Measurements from ENCODE around the gene ZSWIM5.
"Not testable (repeated sequence)": the region's sequence is repeated elsewhere in the genome, so short reads cannot be mapped to it uniquely, and the experiment has no call there.

Gene ZSWIM5

DNA sequence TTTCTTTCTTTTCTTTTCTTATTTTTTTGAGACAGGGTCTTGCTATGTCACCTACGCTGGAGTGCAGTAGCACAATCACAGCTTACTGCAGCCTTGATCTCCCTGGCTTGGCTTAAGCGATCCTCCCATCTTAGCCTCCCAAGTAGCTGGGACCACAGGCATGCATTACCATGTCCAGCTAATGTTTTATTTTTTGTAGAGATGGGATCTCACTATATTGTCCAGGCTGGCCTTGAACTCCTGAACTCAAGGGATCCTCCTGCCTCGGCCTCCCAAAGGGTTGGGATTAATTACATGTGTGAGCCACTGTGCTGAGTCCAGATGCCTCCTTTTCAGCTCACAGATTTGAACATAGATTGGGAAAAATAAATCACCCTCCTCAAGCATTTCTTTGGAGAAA lies 98.6 kb downstream of the ZSWIM5 start:
- DNase-seq (ENCODE audit: extremely low read depth, low read depth) = no peak
- TF ChIP-seq, protein P1, sequence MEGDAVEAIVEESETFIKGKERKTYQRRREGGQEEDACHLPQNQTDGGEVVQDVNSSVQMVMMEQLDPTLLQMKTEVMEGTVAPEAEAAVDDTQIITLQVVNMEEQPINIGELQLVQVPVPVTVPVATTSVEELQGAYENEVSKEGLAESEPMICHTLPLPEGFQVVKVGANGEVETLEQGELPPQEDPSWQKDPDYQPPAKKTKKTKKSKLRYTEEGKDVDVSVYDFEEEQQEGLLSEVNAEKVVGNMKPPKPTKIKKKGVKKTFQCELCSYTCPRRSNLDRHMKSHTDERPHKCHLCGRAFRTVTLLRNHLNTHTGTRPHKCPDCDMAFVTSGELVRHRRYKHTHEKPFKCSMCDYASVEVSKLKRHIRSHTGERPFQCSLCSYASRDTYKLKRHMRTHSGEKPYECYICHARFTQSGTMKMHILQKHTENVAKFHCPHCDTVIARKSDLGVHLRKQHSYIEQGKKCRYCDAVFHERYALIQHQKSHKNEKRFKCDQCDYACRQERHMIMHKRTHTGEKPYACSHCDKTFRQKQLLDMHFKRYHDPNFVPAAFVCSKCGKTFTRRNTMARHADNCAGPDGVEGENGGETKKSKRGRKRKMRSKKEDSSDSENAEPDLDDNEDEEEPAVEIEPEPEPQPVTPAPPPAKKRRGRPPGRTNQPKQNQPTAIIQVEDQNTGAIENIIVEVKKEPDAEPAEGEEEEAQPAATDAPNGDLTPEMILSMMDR (IDR thresholded peaks at IDR 0.05; ENCODE audit: low read depth, low read length) = no peak

DNA sequence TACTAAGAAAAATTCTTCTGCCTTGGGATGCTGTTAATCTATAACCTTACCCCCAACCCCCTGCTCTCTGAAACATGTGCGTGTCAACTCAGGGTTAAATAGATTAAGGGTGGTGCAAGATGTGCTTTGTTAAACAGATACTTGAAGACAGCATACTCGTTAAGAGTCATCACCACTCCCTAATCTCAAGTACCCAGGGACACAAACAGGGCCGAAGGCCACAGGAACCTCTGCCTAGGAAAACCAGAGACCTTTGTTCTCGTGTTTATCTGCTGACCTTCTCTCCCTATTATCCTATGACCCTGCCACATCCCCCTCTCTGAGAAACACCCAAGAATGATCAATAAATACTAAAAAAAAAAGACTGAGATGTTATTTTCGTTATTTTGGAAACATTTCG lies 99.5 kb downstream of the ZSWIM5 start:
- not testable (repeated sequence) for DNase-seq (ENCODE audit: extremely low read depth, low read depth)

DNA sequence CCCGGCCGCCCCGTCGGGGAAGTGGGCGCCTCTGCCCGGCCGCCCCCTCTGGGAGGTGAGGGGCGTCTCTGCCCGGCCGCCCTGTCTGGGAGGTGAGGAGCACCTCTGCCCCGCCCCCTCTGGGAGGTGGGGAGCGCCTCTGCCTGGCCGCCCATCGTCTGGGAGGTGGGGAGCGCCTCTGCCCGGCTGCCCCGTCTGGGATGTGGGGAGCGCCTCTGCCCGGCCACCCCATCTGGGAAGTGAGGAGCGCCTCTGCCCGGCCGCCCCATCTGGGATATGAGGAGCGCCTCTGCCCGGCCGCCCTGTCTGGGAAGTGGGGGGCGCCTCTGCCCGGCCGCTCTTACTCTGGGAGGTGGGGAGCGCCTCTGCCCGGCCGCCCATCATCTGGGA lies 100.3 kb downstream of the ZSWIM5 start:
- not testable (repeated sequence) for DNase-seq (ENCODE audit: extremely low read depth, low read depth)

DNA sequence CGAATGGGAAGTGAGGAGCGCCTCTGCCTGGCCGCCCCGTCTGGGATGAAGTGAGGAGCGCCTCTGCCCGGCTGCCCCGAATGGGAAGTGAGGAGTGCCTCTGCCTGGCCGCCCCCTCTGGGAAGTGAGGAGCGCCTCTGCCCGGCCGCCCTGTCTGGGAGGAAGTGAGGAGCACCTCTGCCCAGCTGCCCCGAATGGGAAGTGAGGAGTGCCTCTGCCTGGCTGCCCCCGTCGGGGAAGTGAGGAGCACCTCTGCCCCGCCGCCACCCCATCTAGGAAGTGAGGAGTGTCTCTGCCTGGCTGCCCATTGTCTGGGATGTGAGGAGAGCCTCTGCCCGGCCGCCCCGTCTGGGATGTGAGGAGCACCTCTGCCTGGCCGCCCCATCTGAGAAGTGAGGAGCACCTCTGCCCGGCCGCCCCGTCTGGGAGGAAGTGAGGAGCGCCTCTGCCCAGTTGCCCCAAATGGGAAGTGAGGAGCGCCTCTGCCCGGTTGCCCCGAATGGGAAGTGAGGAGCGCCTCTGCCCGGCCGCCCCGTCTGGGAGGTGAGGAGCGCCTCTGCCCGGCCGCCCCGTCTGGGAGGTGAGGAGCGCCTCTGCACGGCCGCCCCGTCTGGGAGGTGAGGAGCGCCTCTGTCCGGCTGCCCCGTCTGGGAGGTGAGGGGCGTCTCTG lies 100.8 kb downstream of the ZSWIM5 start:
- DNase-seq (ENCODE audit: extremely low read depth, low read depth) = not testable (repeated sequence)

DNA sequence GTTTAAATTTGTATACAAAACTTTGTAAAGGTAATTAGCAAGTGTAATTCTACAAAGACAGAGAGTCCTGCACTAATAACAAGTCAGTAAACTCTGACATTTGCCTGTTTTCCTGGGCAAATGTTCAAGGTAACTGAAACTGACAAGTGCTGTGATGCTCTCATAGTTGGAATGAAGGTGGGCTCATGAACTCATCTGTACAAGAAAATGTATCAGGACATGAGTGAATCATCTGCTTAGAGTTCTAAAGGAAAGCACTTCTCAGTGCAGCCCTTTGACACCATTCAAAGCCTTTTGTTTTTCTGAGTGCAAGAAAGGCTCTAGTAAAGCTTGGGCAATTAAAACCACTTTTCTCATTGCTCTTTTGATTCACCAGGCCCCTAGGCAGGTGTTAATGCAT lies 102.9 kb downstream of the ZSWIM5 start:
- DNase-seq (ENCODE audit: extremely low read depth, low read depth) = no peak
- TF ChIP-seq, protein P1 (IDR thresholded peaks at IDR 0.05; ENCODE audit: low read depth, low read length) = no peak

DNA sequence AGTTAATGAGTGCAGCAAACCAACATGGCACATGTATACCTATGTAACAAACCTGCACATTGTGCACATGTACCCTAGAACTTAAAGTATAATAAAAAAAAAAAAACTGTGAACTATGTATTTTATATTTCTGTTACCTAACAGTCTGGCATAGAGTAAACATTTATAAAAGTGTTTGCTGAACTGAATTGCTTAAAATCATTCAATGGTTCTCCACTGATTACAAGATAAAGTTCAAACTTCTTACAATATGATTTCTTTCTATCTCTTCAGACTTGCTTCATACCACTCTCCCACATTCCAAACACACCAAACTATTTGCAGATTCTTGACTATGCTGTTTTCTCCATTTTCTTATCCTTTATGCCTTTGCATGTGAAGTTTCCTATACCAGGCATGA lies 104.5 kb downstream of the ZSWIM5 start:
- TF ChIP-seq, protein P1 (IDR thresholded peaks at IDR 0.05; ENCODE audit: low read depth, low read length) = no peak
- DNase-seq (ENCODE audit: extremely low read depth, low read depth) = no peak

DNA sequence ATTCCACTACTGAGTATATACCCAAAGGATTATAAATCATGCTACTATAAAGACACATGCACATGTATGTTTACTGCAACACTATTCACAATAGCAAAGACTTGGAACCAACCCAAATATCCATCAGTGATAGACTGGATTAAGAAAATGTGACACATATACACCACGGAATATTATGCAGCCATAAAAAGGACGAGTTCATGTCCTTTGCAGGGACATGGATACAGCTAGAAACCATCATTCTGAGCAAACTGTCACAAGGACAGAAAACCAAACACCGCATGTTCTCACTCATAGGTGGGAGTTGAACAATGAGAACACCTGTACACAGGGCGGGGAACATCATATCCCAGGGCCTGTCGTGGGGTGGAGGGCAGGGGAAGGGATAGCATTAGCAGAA lies 104.9 kb downstream of the ZSWIM5 start:
- not testable (repeated sequence) for DNase-seq (ENCODE audit: extremely low read depth, low read depth)

DNA sequence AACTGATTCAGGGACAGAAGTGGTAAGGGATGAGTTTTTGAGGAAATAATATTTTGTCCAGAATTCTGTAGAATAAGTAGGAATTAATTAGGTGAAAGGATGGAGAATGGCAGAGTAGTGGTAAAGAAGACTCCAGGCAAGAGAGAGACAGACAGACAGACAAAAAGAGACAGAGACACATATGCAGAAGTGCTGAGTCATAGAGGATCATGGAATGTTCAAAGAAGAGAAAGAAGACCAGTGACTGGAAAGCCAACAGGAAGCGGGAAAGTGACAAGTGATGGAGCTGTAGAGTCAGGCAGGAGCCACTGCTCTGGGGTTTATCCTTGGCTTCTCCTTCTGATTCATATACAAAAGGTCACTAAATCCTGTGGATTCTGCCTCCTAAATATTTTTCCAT lies 108.5 kb downstream of the ZSWIM5 start:
- TF ChIP-seq, protein P1 (IDR thresholded peaks at IDR 0.05; ENCODE audit: low read depth, low read length) = no peak
- DNase-seq (ENCODE audit: extremely low read depth, low read depth) = no peak

DNA sequence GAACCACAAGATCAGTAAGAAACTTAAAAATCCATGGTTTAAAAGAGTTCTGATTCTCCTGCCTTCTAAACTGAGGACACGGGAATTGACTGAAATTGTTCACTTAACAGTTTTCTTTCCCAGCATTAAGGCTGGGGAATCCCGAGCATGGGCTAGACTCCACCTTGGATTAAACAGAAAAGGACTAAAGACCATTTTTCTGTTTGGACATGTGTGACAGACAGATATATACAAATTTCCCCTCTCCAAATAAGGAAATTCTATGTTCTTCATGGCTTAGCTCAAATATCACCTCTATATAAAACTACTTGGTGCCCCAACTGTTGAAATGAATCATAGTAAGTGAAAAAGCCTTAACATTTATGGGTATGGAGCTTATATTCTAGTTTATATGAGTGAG lies 109.3 kb downstream of the ZSWIM5 start:
- TF ChIP-seq, protein P1 (IDR thresholded peaks at IDR 0.05; ENCODE audit: low read depth, low read length) = no peak
- no peak for DNase-seq (ENCODE audit: extremely low read depth, low read depth)

DNA sequence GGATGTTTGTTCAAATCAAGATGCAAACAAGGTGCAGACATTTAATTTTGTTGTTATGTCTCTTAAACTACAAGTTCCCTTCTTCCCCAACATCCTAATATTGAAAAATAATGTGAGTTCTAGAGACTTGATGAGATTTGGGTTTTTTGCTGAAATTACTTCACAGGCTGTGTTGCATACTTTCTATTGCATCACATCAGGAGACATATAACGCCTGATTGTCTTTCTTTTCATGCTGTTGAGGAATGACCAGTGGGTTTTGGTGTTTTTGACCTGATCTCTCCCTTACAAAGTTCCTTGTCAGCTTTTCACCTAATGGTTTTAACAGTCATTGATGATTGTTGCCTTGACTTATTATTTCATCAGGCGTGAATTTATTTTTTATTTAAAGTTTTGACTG lies 111.0 kb downstream of the ZSWIM5 start:
- no peak for DNase-seq (ENCODE audit: extremely low read depth, low read depth)
- TF ChIP-seq, protein P1 (IDR thresholded peaks at IDR 0.05; ENCODE audit: low read depth, low read length) = no peak

DNA sequence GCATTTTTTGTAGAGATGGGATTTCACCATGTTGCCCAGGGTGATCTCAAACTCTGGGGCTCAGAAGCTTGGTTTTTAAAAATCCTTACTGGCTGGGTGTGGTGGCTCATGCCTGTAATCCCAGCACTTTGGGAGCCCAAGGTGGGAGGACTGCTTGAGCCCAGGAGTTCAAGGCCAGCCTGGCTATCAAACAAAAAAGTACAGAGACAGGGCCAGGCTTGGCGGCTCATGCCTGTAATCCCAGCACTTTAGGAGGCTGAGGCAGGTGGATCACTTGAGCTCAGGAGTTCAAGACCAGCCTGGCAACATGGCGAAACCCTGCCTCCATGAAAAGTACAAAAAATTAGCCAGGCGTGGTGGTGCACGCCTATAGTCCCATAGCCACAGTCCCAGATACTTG lies 112.0 kb downstream of the ZSWIM5 start:
- DNase-seq (ENCODE audit: extremely low read depth, low read depth) = not testable (repeated sequence)

Measured in AG09319 (cell line).